Measurements from ENCODE around the gene MZB1. TPM values are rescaled to one million over a fixed set of nuclear protein-coding genes. Genes with fewer than 3 reads are reported as not detected.

Gene MZB1
- polyA plus RNA-seq, 2 of the 4 experiments (the other 2 are of a cell fraction), result 0.09 TPM; not detected in 1

- no peak for TF ChIP-seq FOSL2 (IDR thresholded peaks at IDR 0.05)
- no peak for TF ChIP-seq FOSL2 (CRISPR knock-in tag; IDR thresholded peaks at IDR 0.05)
- TF ChIP-seq EP300 (IDR thresholded peaks at IDR 0.05), result no peak
- TF ChIP-seq JUNB (IDR thresholded peaks at IDR 0.05), result no peak
- TF ChIP-seq FOXS1 (CRISPR knock-in tag; IDR thresholded peaks at IDR 0.05), result no peak
- TF ChIP-seq NR3C1 (IDR thresholded peaks at IDR 0.05), result no peak
- TF ChIP-seq RARB (CRISPR knock-in tag; IDR thresholded peaks at IDR 0.05), result no peak
- TF ChIP-seq RCOR1 (IDR thresholded peaks at IDR 0.05; ENCODE audit: low read depth, low read length), result no peak
Observed at GRCh38 chr5:139378101-139378825, 11.4 kb downstream of the MZB1 start (continued).

GRCh38 chr5:139377226-139377625, 12.5 kb downstream of the MZB1 start:
- ChIA-PET CTCF (interaction anchor here (0.8 kb wide), 1 partner anchor 15 kb away, joined by 5 read pairs; no protein-coding TSS in a partner anchor), POLR2A (no interaction called here)
- Histone ChIP-seq H3K9me3 (no peaks in the 10 kb centered on the region), H3K4me1 (peaks cover 34% of the 10 kb centered on the region), H3K27ac (no peak overlapping the region), H3K4me3 (no peak overlapping the region), H3K4me2 (no peak overlapping the region)
- TF ChIP-seq MAZ (IDR thresholded peaks at IDR 0.05; ENCODE audit: borderline replicate concordance, low read depth, low read length) (no peak), FOXS1 (CRISPR knock-in tag; IDR thresholded peaks at IDR 0.05) (no peak), GATA3 (IDR thresholded peaks at IDR 0.05; ENCODE audit: borderline replicate concordance) (no peak), RAD21 (conservative IDR thresholded peaks at IDR 0.05 in 1 of 2, IDR thresholded peaks at IDR 0.05 in 1 of 2) (no peak), HMGXB4 (CRISPR knock-in tag; IDR thresholded peaks at IDR 0.05; ENCODE audit: borderline replicate concordance) (no peak), CBX8 (IDR thresholded peaks at IDR 0.05) (no peak), ATOH8 (CRISPR knock-in tag; IDR thresholded peaks at IDR 0.05; ENCODE audit: low read depth) (no peak), POLR2AphosphoS2 (conservative IDR thresholded peaks at IDR 0.05; ENCODE audit: low read length) (no peak), HOXB13 (CRISPR knock-in tag; IDR thresholded peaks at IDR 0.05; ENCODE audit: low read depth) (no peak), SREBF2 (IDR thresholded peaks at IDR 0.05) (no peak), PBX3 (IDR thresholded peaks at IDR 0.05) (no peak), MYC (IDR thresholded peaks at IDR 0.05; ENCODE audit: borderline replicate concordance, low read length) (no peak)
- ATAC-seq, result no peak
- 90% methylated on average over 3 of the region's 3 CpGs for WGBS (ENCODE audit: missing lambda C conversion rate)
- DNase-seq (ENCODE audit: low read depth in 1 of 2, low spot score in 1 of 2), result no peak
- no peak for FAIRE-seq

GRCh38 chr5:139376364-139376763, 13.3 kb downstream of the MZB1 start:
- ATAC-seq (no peak), DNase-seq (ENCODE audit: low read depth in 1 of 2, low spot score in 1 of 2) (no peak), FAIRE-seq (no peak)
- Histone ChIP-seq H3K27ac (no peak overlapping the region), H3K4me3 (no peak overlapping the region), H3K9me3 (no peaks in the 10 kb centered on the region), H3K4me1 (peaks cover 29% of the 10 kb centered on the region), H3K4me2 (no peak overlapping the region)
- ChIA-PET CTCF (interaction anchor here (1.7 to 3.8 kb wide), 2 partner anchors 32 to 35 kb away, joined by 3 to 17 read pairs; partner anchors contain the start of gene PAIP2), POLR2A (no interaction called here)
- no peak for TF ChIP-seq MAZ (IDR thresholded peaks at IDR 0.05; ENCODE audit: borderline replicate concordance, low read depth, low read length)
- TF ChIP-seq MYC (IDR thresholded peaks at IDR 0.05; ENCODE audit: borderline replicate concordance, low read length), result no peak
- TF ChIP-seq JUN (IDR thresholded peaks at IDR 0.05), result no peak
- 92% methylated on average over 7 of the region's 7 CpGs for WGBS (ENCODE audit: missing lambda C conversion rate)
